GM18867 (cell line): ENCODE data around the gene KIF25.

Source experiments
- ATAC-seq: cut with Tn5 transposase; IDR thresholded peaks from one replicate; pipeline ENCODE4 v1.9.1; 2021; ENCODE audit warnings: mild to moderate bottlenecking, moderate library complexity; ENCODE audit not compliant: unreplicated experiment

The KIF25 gene

GRCh38 chr6:168047841-168048723, 50.6 kb downstream of the KIF25 start:
- no peak for ATAC-seq

GRCh38 chr6:168048724-168049025, 51.2 kb downstream of the KIF25 start:
- ATAC-seq: no peak

- ATAC-seq: no peak
Observed at GRCh38 chr6:168049277-168049676, 51.8 kb downstream of the KIF25 start.

- ATAC-seq: no peak
Observed at GRCh38 chr6:168049706-168050224, 52.3 kb downstream of the KIF25 start.

- ATAC-seq: no peak
Observed at GRCh38 chr6:168050225-168050880, 52.9 kb downstream of the KIF25 start.

GRCh38 chr6:168050881-168051586, 53.6 kb downstream of the KIF25 start:
- ATAC-seq: no peak

GRCh38 chr6:168051648-168052047, 54.2 kb downstream of the KIF25 start:
- no peak for ATAC-seq

GRCh38 chr6:168052291-168052891, 54.9 kb downstream of the KIF25 start:
- no peak for ATAC-seq

GRCh38 chr6:168053086-168053956, 55.9 kb downstream of the KIF25 start:
- no peak for ATAC-seq

GRCh38 chr6:168053957-168054471, 56.5 kb downstream of the KIF25 start:
- no peak for ATAC-seq

- no peak for ATAC-seq
Observed at GRCh38 chr6:168054765-168055560, 57.5 kb downstream of the KIF25 start.

GRCh38 chr6:168055696-168056489, 58.4 kb downstream of the KIF25 start:
- no peak for ATAC-seq

GRCh38 chr6:168056892-168057527, 59.5 kb downstream of the KIF25 start:
- ATAC-seq: no peak

GRCh38 chr6:168057836-168058235, 60.4 kb downstream of the KIF25 start:
- ATAC-seq: no peak

GRCh38 chr6:168058691-168059551, 61.5 kb downstream of the KIF25 start:
- no peak for ATAC-seq

- ATAC-seq: no peak
Observed at GRCh38 chr6:168060521-168060931, 63.1 kb downstream of the KIF25 start.
